Lower leg skin (tissue), 4 donors: ENCODE data around the gene INTS11. TPM values are rescaled to one million over a fixed set of nuclear protein-coding genes. Genes with fewer than 3 reads are reported as not detected.

Experiments used
- DNase-seq, 2 donors: peaks; one replicate each; pipeline ENCODE4 v3.0.0-alpha.2; 2019; ENCODE audit warnings: low spot score in 2 of 2
- H3K4me3 ChIP-seq: fragments of 200-600 bp; sonication (generic); 2 replicates; pipeline ENCODE4 v1.5.1; 2017; ENCODE audit warnings: mild to moderate bottlenecking, low read depth; ENCODE audit not compliant: poor library complexity, severe bottlenecking
- CTCF ChIP-seq, 3 donors: fragments of 450-650 bp; IDR thresholded peaks; one replicate each; pipeline ENCODE4 v1.5.1; 2016; ENCODE audit warnings: antibody characterized with exemption in 3 of 3, mild to moderate bottlenecking in 3 of 3, moderate library complexity in 2 of 3
- POLR2A ChIP-seq, 2 donors: fragments of 450-650 bp; IDR thresholded peaks; one replicate each; pipeline ENCODE4 v1.6.1; 2016 to 2017; ENCODE audit warnings: antibody characterized with exemption in 2 of 2, mild to moderate bottlenecking in 1 of 2, moderate library complexity in 1 of 2
- WGBS, 2 donors: methylation state at CpG; one replicate each; pipeline ENCODE4 v1.1.5; 2018; 5-methylcytosine and 5-hydroxymethylcytosine counted together
- intact Hi-C: fragments of 100-400 bp; cut with DNase I; formaldehyde crosslinking; loops from one replicate; pipeline ENCODE4 v1.15.0; 2023; ENCODE audit warnings: low total_unique reads
- total RNA-seq, 4 donors: library from RNA; depleted of rRNA; stranded (reverse); fragments of >200 nt; gene quantifications; one replicate each; pipeline ENCODE4 v1.1.0, GENCODE V29; 2016

INTS11 gene
- total RNA-seq, 4 donors from 2014 or later: 101 to 185 (median 105) TPM

- no peak for DNase-seq
- TF ChIP-seq CTCF (IDR thresholded peaks at IDR 0.05) (no peak), POLR2A (IDR thresholded peaks at IDR 0.05) (no peak)
- H3K4me3 ChIP-seq: no peak overlapping the region
- WGBS, 2 donors: 33 to 71% methylated on average over 1 to 3 of the region's 3 CpGs
- intact Hi-C loops: no loop called here
Observed at GRCh38 chr1:1310109-1310385, 14.4 kb downstream of the INTS11 start.

- H3K4me3 ChIP-seq: peak overlapping the region; percentile 74
- DNase-seq: no peak
- 36 to 51% methylated on average over 28 to 40 of the region's 57 CpGs for WGBS, 2 donors
- intact Hi-C loops: no loop called here
- TF ChIP-seq CTCF (IDR thresholded peaks at IDR 0.05) (no peak), POLR2A (IDR thresholded peaks at IDR 0.05) (no peak)
Observed at GRCh38 chr1:1309251-1310108, 15.0 kb downstream of the INTS11 start.

- intact Hi-C loops: no loop called here
- DNase-seq: no peak
- WGBS, 2 donors: 0 to 1% methylated on average over 9 to 40 of the region's 66 CpGs
- TF ChIP-seq CTCF (IDR thresholded peaks at IDR 0.05): no peak
- no peak for TF ChIP-seq POLR2A (IDR thresholded peaks at IDR 0.05)
- peak overlapping the region; percentile 74 for H3K4me3 ChIP-seq
Observed at GRCh38 chr1:1308756-1309250, 15.7 kb downstream of the INTS11 start.

GRCh38 chr1:1307923-1308755 is 16.3 kb downstream of the INTS11 start, which contains the start of the genes ACAP3 and PUSL1:
ACAP3 (minus strand) TSS chr1:1307930; CDS start chr1:1307815, 115 bp downstream.
PUSL1 (plus strand) TSS chr1:1308597; CDS start chr1:1308644, 47 bp downstream.
- 2 to 3% methylated on average over 8 to 33 of the region's 131 CpGs for WGBS, 2 donors
- TF ChIP-seq CTCF (IDR thresholded peaks at IDR 0.05): peak in 1 of 3 donors; percentile 31
- TF ChIP-seq POLR2A (IDR thresholded peaks at IDR 0.05): no peak
- peak within 1 kb of the TSS; percentile 74 for H3K4me3 ChIP-seq
- intact Hi-C loops: no loop called here
- peak; percentile 91 to 98 for DNase-seq

GRCh38 chr1:1307261-1307922 is 17.1 kb downstream of the INTS11 start:
- 0 to 1% methylated on average over 14 to 25 of the region's 83 CpGs for WGBS, 2 donors
- DNase-seq: no peak
- TF ChIP-seq CTCF (IDR thresholded peaks at IDR 0.05) (no peak), POLR2A (IDR thresholded peaks at IDR 0.05) (no peak)
- intact Hi-C loops: no loop called here
- H3K4me3 ChIP-seq: peak overlapping the region; percentile 45
